OCI-LY3 (cell line): ENCODE results near the gene MCAT.

Experiments
- CTCF ChIP-seq: fragments of 200-600, 300-600 bp; sonication (generic); IDR thresholded peaks from 2 replicates; pipeline ENCODE4 v1.5.1; 2014; ENCODE audit warnings: antibody characterized with exemption, low read length, low read depth
- EZH2phosphoT487 ChIP-seq: fragments of 200-600 bp; shearing (Covaris generic); IDR thresholded peaks from 2 replicates; pipeline ENCODE4 v1.6.1; 2018; ENCODE audit warnings: antibody characterized with exemption, mixed run types, low read depth

GRCh38 chr22:43153899-43154298 is 10.7 kb upstream of the MCAT start:
- TF ChIP-seq CTCF (no peak), EZH2phosphoT487 (no peak)
